Measurements from ENCODE around the gene ARHGAP26. TPM values are rescaled to one million over a fixed set of nuclear protein-coding genes. Genes with fewer than 3 reads are reported as not detected.

The ARHGAP26 gene
- total and polyA plus RNA-seq, 7 donors: 5.4 to 25.5 (median 19.1) TPM

DNA sequence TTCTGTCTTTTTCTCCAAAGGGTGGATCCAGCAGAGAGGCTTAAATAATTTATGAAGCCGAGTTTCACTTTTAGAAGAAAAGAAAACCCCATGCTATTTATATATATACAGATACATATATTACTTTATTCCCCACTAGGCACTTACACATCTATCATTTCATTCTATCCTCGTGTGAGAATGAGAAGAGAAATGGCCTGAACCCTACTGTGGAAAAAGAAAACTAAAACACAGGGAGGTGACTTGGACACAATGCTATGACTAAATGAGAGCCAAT is 438.1 kb downstream of the ARHGAP26 start:
- Histone ChIP-seq H3K27ac (peak overlapping the region in 3 of 4 donors; percentile 20 to 47 (median 35)), H3K27me3 (no peaks in the 10 kb centered on the region), H3K4me3 (no peak overlapping the region), H3K4me1 (peaks cover 0 to 10% (median 0%) of the 10 kb centered on the region in 4 donors), H3K9me3 (no peaks in the 10 kb centered on the region), H3K36me3 (no peaks in the 10 kb centered on the region)
- TF ChIP-seq POLR2A (IDR thresholded peaks at IDR 0.05) (no peak), POLR2AphosphoS5 (IDR thresholded peaks at IDR 0.05) (no peak), EP300 (IDR thresholded peaks at IDR 0.05) (no peak)
- TF ChIP-seq, protein P1, sequence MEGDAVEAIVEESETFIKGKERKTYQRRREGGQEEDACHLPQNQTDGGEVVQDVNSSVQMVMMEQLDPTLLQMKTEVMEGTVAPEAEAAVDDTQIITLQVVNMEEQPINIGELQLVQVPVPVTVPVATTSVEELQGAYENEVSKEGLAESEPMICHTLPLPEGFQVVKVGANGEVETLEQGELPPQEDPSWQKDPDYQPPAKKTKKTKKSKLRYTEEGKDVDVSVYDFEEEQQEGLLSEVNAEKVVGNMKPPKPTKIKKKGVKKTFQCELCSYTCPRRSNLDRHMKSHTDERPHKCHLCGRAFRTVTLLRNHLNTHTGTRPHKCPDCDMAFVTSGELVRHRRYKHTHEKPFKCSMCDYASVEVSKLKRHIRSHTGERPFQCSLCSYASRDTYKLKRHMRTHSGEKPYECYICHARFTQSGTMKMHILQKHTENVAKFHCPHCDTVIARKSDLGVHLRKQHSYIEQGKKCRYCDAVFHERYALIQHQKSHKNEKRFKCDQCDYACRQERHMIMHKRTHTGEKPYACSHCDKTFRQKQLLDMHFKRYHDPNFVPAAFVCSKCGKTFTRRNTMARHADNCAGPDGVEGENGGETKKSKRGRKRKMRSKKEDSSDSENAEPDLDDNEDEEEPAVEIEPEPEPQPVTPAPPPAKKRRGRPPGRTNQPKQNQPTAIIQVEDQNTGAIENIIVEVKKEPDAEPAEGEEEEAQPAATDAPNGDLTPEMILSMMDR (IDR thresholded peaks at IDR 0.05): no peak
- intact Hi-C loops (cut with DNase I): no loop called here
- no peak for DNase-seq
- WGBS, 2 donors: 80 to 89% methylated on average over 2 of the region's 2 CpGs

DNA sequence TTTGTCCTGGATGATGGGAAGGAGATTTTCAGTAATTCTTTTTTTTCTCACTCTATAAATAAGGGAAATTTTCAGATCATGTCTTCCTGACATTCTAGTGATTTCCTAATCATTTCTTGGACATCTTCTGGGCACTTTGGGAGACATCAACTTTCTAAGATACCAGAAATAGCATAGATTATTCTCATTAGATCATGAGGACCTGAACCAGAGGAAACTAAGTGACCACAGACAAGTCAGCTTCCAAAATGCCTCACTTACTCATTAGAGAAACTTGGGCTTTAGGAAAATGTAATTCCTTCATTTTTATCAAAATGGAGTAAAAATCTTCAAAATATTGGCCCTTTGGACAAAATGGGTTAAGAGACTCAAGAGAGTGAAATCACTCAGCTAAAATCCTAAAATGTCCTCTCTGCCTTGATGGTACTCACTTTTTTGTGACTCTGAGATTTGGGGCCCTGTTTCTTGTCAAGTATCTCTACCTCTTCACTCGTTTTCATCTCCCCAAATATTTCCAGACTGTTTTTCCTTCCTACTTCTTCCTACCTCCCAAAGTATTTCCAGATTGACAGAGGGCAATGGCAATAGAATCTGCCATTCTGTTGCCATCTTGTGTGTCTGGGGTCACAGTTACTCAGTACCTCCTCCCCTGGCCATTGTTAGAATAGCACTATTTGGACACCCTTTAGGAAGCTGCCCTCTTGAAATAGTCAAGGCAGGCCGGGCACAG is 438.8 kb downstream of the ARHGAP26 start:
- TF ChIP-seq, protein P1 (IDR thresholded peaks at IDR 0.05): no peak
- no peak for TF ChIP-seq POLR2AphosphoS5 (IDR thresholded peaks at IDR 0.05)
- TF ChIP-seq POLR2A (IDR thresholded peaks at IDR 0.05): no peak
- no peak for TF ChIP-seq EP300 (IDR thresholded peaks at IDR 0.05)
- Histone ChIP-seq H3K36me3 (no peaks in the 10 kb centered on the region), H3K4me1 (peaks cover 0 to 14% (median 0%) of the 10 kb centered on the region in 4 donors), H3K27me3 (no peaks in the 10 kb centered on the region), H3K4me3 (no peak overlapping the region), H3K27ac (peak overlapping the region in 2 of 4 donors; percentile 35 to 47), H3K9me3 (no peaks in the 10 kb centered on the region)
- 94 to 97% methylated on average over 2 of the region's 2 CpGs for WGBS, 2 donors
- DNase-seq: no peak
- intact Hi-C loops (cut with DNase I): no loop called here

DNA sequence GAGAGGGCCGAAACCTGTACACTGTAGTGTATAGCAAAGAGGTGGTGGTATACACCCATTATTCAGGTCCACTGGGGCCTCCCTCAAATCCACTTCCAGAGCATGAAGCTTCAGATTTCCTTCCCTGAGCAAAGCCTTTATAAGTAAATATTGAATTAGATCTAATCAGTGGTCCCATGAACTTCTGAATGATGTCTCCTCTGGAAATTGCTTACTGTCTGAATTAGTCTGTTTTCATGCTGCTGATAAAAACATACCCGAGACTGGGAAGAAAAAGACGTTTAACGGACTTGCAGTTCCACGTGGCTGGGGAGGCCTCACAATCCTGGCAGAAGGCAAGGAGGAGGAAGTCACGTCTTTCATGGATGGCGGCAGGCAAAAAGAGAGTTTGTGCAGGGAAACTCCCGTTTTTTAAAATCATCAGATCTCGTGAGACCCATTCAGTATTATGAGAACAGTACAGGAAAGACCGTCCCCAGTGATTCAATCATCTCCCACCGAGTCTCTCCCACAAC is 439.8 kb downstream of the ARHGAP26 start:
- WGBS, 2 donors: 94 to 96% methylated on average over 11 of the region's 11 CpGs
- no peaks in the 10 kb centered on the region for H3K36me3 ChIP-seq
- intact Hi-C loops (cut with DNase I): no loop called here
- no peak overlapping the region for H3K27ac ChIP-seq
- H3K4me3 ChIP-seq: no peak overlapping the region
- H3K27me3 ChIP-seq: no peaks in the 10 kb centered on the region
- no peak for TF ChIP-seq EP300 (IDR thresholded peaks at IDR 0.05)
- TF ChIP-seq POLR2AphosphoS5 (IDR thresholded peaks at IDR 0.05): no peak
- TF ChIP-seq POLR2A (IDR thresholded peaks at IDR 0.05): no peak
- TF ChIP-seq, protein P1 (IDR thresholded peaks at IDR 0.05): no peak
- no peaks in the 10 kb centered on the region for H3K9me3 ChIP-seq
- peaks cover 0 to 14% (median 0%) of the 10 kb centered on the region in 4 donors for H3K4me1 ChIP-seq
- no peak for DNase-seq

DNA sequence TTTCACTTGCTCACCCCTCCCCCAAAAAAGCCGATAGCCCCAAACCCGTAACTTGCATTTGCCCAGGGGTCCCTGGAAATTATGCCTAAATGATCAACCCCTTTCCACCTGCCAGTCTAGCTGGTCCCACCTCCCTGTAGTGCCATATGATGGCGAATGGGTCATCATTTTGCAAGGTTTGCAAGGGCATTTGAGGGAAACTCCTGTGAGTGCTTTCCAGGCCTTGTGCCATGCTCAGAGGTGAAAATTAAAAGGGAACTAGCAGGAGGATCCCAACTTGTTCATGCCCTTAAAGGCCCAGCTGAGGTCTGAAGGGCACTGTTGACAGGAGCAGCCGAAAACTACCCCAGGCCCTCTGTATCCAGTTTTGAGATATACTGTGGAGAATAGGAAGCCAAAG is 440.4 kb downstream of the ARHGAP26 start:
- Histone ChIP-seq H3K4me1 (peaks cover 0 to 11% (median 0%) of the 10 kb centered on the region in 4 donors), H3K9me3 (no peaks in the 10 kb centered on the region), H3K36me3 (no peaks in the 10 kb centered on the region), H3K27ac (no peak overlapping the region), H3K27me3 (no peaks in the 10 kb centered on the region), H3K4me3 (no peak overlapping the region)
- WGBS, 2 donors: 97 to 98% methylated on average over 4 of the region's 4 CpGs
- TF ChIP-seq EP300 (IDR thresholded peaks at IDR 0.05): no peak
- TF ChIP-seq POLR2AphosphoS5 (IDR thresholded peaks at IDR 0.05): no peak
- no peak for TF ChIP-seq POLR2A (IDR thresholded peaks at IDR 0.05)
- TF ChIP-seq, protein P1 (IDR thresholded peaks at IDR 0.05): no peak
- DNase-seq: no peak
- intact Hi-C loops (cut with DNase I): no loop called here

Measured in sigmoid colon (tissue), 7 donors.